ENCODE measurements around the gene PCCA.

The PCCA gene

GRCh38 chr13:100476963-100477362 is 388.1 kb downstream of the PCCA start:
- DNase-seq, result peak; percentile 85

DNA sequence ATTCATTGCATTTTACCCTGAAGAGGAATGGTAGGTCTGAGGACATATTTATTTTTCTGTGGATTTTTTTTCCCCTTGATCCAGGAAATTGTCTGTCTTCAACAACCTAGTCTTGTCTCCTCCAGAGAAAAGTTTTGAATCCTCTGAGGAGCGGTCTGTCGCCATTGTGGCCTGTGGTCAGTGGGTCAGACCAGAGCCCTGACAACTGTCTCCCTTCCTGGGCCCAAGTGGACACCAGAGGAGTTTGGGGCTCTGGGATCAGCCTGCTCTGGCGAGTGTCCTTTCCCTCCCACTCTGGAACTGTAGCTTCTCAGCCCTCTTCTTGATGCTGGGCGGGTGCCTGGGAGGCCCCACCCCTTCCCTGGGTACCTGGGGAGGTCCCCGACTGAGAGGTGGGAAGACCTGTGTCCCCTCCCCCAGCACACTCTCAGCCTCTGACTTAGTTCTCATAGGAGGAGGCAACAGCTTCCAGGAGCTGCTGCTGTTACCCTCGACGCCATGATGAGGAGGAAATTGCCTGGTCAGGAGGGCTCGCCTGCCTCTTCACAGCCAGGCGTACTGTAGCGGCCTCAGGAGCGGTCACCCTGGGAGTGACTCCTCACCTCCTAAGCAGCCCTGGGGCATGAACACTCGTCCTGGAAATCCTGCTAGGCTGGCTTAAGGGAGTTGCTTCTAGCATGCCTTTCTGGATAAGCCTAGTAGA is 389.4 kb downstream of the PCCA start:
- DNase-seq, result no peak

DNA sequence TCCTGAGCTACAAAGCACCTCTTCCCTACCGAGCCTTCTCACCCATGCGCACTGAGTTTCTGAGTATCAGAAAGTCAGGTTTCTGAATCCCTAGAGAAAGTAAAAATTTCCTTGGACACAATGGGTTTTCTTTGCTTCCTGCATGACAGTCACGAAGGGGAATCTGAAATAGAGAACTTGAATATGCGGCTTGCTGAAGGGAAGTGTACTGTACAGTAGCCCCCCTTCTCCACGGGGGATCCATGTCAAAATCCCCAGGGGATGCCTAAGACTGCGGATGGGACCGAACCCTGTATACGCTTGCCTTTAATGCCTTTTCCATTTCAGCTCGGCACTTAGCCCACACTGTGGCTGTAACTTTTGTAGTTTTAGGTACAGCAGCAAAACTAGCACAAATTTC is 391.8 kb downstream of the PCCA start:
- DNase-seq, result no peak

DNA sequence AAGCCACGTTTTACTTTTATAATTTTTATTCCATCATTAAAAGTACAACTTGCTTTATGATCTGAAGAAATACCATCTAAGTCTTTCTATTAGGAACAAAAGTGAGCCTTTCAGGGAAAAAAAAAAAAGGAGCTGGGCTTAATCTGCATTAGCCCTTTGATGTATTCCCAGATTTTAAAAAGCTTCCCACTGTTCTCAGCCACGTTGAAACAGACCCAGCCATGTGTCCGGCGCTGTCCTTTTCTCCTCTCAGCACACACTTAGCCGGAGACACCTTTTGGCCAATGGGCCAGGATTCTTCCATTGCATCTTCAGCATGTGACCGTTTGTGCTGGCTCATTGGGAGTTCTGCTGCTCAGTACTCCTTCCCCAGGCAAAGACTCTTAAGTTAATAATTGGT is 394.2 kb downstream of the PCCA start:
- no peak for DNase-seq

- DNase-seq, result peak; percentile 62
Measured at GRCh38 chr13:100483841-100484381, 395.0 kb downstream of the PCCA start.

DNA sequence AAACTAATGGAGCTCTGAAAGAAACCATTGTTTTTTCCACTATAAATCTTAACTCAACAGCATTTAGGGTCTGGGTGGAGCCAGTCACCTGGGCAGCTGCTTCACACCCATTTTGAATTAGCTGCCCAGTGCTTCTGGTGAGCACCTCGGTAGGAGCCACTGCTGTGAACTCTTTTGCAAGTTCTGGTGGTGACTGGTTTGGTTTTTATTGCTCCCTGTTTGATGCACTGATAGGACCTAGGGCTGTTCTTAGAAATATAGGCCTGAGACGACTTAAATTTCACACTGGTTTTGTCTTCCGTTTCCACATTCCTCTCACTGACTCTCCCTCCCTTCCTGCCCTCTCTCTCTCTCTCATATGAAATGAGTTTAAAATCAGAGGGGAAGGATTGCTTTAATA is 395.8 kb downstream of the PCCA start:
- no peak for DNase-seq

DNA sequence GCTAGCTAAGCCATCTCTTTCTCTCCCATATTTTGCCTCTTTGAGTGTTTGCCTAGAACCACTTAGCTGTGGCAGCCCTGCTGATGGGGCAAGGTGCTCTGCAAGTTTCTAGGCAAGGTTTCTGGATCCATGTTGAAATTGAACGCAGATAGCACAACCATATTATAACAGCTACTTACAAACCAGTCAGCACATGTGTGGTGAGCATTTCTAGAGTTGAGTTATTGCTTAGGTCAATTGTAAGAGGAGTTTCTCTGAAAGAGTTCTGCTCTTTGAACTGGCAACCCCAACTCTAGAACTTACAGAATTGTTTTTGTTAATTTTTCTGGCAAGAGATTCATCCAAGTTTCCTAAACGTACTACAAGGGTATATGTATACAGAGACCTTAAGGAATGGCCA is 396.4 kb downstream of the PCCA start:
- no peak for DNase-seq

DNA sequence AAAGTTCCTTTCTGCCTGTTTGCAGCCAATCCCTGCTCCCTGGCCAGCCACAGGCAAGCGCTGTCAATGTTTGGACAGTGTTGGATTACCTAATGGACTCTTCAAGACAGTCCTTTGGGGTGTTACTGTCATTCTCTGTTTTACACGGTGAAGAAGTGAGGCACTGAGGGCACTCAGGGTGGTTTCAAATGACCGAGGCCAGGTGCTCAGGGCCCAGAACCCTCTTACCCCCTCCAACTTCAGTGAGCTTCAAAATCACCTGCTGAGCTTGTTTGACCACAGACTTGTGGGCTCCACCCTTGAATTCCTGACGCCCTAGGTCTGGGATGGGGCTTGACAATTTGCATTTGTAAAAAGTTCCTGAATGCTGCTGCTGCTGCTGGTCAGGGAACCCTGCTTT is 401.8 kb downstream of the PCCA start:
- peak; percentile 99 for DNase-seq

- DNase-seq, result no peak
Measured at GRCh38 chr13:100491164-100491842, 402.4 kb downstream of the PCCA start.

GRCh38 chr13:100493418-100493817 is 404.5 kb downstream of the PCCA start:
- DNase-seq, result no peak

DNA sequence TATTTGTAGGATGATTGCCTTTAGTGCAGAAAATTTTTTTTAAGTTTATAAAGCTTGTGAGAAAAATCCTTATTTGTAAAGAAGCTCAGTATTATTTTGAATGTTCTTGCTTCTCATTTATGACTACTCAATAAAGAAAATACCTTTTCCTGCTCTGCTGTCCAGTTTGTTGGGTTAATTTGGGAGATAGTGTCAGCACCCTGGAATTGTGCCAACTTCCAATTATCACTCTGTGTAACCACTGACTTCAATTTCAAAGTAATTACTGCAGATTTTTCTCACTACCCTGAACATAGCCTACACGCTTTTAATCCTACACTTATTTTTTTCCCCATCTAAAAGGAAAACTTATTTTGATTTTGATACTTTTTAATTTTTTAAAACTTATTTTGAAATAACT is 406.6 kb downstream of the PCCA start:
- DNase-seq, result no peak

- DNase-seq, result no peak
Measured at GRCh38 chr13:100497389-100497788, 408.5 kb downstream of the PCCA start.

- no peak for DNase-seq
Measured at GRCh38 chr13:100502446-100502845, 413.6 kb downstream of the PCCA start.

DNA sequence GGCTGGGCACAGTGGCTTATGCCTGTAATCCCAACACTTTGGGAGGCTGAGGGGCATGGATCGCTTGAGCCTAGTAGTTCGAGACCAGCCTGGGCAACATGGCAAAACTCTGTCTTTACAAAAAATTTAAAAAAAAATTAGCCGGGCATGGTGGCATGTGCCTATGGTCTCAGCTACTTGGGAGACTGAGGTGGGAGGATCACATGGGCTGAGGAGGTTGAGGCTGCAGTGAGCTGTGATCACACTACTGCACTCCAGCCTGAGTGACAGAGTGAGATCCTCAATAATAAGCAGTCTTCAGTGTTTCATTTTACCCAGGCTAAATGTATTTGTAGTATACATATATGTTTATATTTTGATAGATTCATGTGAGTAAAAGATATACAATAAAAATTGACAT is 414.7 kb downstream of the PCCA start:
- DNase-seq, result no peak

DNA sequence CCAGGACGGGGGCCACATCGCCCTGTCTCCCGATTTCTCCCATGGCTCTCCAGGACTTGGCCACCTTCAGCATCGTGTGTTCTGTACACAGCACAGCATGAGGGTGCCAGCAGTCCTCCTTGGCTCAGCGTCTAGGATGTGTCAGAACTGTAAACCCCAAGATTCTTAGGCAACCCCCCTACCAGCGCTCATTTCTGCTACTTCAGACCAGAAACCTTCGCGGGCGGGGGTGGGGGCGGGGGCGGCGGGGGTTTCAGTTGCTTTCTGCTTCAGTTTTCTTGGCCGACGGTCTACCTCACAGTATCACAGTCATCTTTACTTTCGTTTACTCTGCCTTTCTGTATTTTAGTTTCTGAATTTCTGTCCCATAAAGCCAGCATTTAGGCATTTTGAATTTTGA is 417.3 kb downstream of the PCCA start:
- DNase-seq, result no peak

DNA sequence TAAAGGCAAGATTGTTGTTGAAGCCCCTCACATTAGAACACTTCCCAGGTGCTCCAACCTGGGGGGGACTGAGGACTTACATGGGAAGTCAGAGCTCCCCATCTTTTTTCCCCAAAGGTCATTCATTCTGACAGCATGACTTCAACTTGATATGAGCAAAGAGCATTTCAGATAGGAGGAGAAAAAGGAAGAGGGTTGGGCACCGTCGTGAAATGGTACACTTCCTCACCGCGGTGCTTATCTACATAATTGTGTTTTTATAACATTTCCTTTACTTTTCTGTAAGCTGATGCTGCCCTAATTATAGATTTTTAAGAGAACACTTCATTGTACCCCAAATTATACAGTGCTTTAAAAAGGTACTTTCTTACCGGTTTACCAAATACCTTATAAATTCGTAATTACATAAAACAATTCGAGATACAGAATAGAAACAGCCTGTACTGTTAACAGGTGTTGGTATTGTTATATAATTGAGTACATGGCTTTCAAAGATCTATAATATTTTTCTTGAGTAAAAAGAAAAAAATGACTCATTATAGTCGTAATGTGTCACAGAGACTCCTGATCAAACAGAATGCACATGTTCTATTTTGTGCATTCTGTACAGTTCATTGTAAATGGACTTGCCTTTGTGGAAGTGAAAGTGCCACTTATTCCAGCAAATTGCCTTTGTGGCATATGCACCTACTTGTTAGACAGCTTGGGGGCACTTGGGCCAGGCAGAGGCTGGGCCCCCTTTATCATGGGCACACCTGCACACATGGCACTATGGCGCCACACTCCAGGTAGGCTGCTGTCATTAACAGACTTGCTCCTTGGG is 417.9 kb downstream of the PCCA start:
- peak; percentile 96 for DNase-seq

DNA sequence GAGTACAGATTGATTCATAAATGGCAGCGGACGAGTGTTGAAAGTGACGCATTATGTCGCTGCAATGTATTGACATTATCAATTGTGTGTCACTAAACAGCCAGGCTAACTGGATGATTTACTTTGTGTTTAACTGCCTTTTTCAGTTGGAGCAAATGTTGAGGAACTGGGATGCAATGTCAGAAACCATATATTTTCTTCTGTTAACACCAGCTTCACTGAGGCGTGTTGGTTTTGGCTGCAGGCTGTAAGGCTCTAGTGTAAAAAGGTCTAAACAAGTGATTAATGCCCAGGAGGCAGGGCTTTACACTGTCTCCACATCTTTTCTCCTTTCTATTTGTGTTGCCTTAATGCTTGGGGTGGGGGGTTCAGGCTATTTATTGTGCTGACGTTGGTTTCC is 419.6 kb downstream of the PCCA start:
- DNase-seq, result peak; percentile 68

DNA sequence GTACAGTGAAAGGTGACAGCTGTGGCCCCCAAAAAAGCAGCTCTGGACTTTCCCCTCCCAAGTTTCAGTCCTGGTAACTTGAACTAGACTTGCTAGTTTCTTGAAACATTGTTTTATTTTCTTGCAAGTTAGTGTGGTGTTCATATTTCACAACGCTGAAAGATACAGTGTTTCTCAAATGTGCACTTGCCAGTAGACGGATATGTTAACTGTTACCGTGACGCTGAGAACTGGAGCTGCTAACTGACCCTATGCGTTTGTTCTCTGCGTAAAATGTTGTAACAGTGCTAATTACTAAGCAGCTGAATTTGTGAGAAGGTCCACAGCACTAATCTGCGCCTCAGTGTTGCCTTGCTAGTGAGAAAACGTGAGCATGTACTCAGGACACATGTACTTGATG is 420.1 kb downstream of the PCCA start:
- DNase-seq, result peak; percentile 52

- no peak for DNase-seq
Measured at GRCh38 chr13:100510208-100510957, 421.5 kb downstream of the PCCA start.

DNA sequence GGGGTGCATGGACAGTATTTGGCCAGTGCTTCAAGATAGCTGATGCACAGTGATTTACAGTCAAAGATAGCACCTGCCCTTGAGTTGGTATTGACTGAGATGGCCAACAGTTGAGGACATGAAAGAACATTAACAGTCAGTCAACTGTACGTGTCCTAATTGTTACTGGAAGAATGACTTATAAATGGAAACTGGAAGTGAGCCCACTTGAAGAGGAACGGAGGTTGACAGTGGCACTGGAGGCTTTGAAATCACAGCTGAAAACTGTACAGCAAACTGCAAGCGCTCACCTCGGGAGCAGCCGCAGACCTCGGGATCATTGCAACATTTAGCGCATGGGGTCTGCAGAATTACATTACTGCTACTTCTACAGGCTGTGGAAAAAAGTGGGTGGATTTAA is 422.6 kb downstream of the PCCA start:
- no peak for DNase-seq

DNA sequence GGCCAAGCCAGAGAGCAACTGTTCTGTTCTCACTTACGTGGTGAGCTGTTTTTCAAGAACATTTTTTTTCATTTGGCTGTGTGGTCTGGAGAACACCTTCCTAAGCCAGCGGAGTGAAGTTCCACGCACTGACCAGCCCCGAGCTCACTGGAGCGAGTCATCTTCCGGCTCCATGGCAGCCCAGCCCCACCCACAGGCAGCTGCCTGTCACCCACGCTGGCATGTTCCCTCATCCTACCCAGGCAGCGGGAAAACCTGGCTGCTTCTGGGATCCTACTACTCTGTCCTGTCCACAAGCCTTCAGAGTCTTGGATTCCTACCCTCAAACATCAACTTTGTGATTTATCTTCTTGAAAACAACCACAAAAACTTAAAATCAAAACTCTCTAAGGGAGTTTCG is 423.5 kb downstream of the PCCA start:
- DNase-seq, result no peak

DNA sequence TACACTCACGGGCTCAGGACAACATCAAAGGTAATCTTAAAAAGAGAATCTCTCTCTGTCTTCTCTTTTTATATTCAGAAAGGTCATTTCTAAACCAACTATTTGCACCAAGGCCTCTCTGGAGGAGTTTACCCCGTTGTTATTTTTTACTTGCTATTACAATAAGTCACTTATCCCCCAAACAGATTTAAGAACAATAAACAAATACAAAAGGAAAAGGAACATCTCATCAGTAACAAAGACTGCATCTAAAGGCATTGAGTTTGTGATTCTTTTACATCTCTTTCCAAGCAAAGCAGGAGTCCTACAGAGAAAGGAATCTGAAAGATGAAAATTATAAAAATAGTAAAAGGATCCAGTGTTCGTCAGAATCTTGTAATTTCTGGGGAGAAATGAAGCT is 424.3 kb downstream of the PCCA start:
- no peak for DNase-seq
